Measurements from ENCODE around the gene C4orf46.

DNA sequence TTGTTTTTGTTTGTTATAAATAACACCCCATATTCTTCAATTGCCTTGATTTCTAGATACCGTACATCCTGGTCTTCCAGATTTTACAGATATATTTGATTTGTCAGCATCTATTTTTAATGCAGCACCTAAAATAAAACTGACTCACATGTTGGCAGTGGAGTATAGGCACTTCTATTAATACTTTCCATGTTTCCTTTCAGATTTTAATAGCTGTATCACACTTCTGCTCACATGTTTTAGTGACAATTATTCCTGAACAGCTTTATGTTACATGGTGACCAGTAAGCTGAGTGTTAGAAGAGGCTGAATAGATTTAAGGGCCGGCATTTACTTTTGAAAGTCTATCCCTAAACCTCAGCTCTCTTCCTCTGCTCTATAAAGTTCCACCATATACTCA is 46.1 kb downstream of the C4orf46 start:
- TF ChIP-seq, protein P1, sequence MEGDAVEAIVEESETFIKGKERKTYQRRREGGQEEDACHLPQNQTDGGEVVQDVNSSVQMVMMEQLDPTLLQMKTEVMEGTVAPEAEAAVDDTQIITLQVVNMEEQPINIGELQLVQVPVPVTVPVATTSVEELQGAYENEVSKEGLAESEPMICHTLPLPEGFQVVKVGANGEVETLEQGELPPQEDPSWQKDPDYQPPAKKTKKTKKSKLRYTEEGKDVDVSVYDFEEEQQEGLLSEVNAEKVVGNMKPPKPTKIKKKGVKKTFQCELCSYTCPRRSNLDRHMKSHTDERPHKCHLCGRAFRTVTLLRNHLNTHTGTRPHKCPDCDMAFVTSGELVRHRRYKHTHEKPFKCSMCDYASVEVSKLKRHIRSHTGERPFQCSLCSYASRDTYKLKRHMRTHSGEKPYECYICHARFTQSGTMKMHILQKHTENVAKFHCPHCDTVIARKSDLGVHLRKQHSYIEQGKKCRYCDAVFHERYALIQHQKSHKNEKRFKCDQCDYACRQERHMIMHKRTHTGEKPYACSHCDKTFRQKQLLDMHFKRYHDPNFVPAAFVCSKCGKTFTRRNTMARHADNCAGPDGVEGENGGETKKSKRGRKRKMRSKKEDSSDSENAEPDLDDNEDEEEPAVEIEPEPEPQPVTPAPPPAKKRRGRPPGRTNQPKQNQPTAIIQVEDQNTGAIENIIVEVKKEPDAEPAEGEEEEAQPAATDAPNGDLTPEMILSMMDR (IDR thresholded peaks at IDR 0.05) = no peak
- no peak for TF ChIP-seq POLR2A (IDR thresholded peaks at IDR 0.05)

Measured in adrenal gland (tissue), 5 donors.